HCT116 (cell line): ENCODE measurements around the gene THRA. TPM values are rescaled to one million over a fixed set of nuclear protein-coding genes. Genes with fewer than 3 reads are reported as not detected.

Source experiments
- ATAC-seq: fragments of 200-7000 bp; cut with Tn5 transposase; 2 replicates; pipeline ENCODE4 v1.9.1; 2020; ENCODE audit warnings: mild to moderate bottlenecking, moderate library complexity
- BruUV-seq: library from RNA; stranded (reverse); fragments of 400-500 nt; replicated peaks from 2 replicates; lab custom pipeline; 2021; lab: Mats Ljungman, UMichigan
- CTCF ChIA-PET: fragments of 300-600 bp; sonication (Branson Sonifier 250); formaldehyde crosslinking; loops from one replicate; lab custom pipeline; 2021; ENCODE audit warnings: antibody characterized with exemption; lab: Charles Lee
- POLR2A ChIA-PET: fragments of 300-600, 350-600 bp; sonication (Branson Sonifier 250); formaldehyde crosslinking; loops from one replicate; lab custom pipeline; 2021; ENCODE audit warnings: antibody characterized with exemption; lab: Charles Lee
- RAD21 ChIA-PET, 2 experiments: fragments of 300-600 bp; sonication (Branson Sonifier 250); formaldehyde crosslinking; loops; one replicate each; lab custom pipeline; 2023; ENCODE audit warnings: low total read pairs in 2 of 2; ENCODE audit not compliant: uncharacterized antibody in 2 of 2, unreplicated experiment in 2 of 2, low non-redundant PET in 1 of 2; lab: Charles Lee
- DNase-seq: peaks from one replicate; pipeline ENCODE4 v3.0.0-alpha.2; 2010; ENCODE audit warnings: low read depth, low spot score
- H2AFZ ChIP-seq: fragments of 200-600 bp; shearing (Covaris generic), sonication (generic); 2 replicates; pipeline ENCODE4 v1.6.1; 2017; ENCODE audit warnings: low read depth, mixed run types, mixed read lengths, antibody characterized with exemption, low read length; ENCODE audit not compliant: poor library complexity, severe bottlenecking
- H3K27ac ChIP-seq: 2 replicates; pipeline ENCODE4 v1.5.1; 2012; ENCODE audit warnings: low read depth, low read length
- H3K27me3 ChIP-seq: fragments of 200-600 bp; sonication (generic); 2 replicates; pipeline ENCODE4 v1.6.1; 2016; ENCODE audit warnings: mixed run types, low read length, mixed read lengths; ENCODE audit not compliant: insufficient read depth
- H3K36me3 ChIP-seq, 2 experiments: fragments of 200-500 bp in 1 of 2; fragments of 200-600 bp in 1 of 2; sonication (Bioruptor generic) in 1 of 2; sonication (generic) in 1 of 2; 2 replicates each; pipeline versions ENCODE4 v1.5.1 to v1.6.1; 2014 to 2016; ENCODE audit warnings: low read length in 2 of 2, inconsistent platforms in 1 of 2, mixed read lengths in 1 of 2, mixed run types in 1 of 2; ENCODE audit not compliant: insufficient read depth in 2 of 2, control insufficient read depth in 1 of 2
- H3K4me1 ChIP-seq, 2 experiments: fragments of 200-600 bp in 1 of 2; sonication (generic) in 1 of 2; 2 replicates each; pipeline versions ENCODE4 v1.5.1 to v1.6.1; 2012 to 2017; ENCODE audit warnings: low read length in 2 of 2, inconsistent platforms in 1 of 2, mild to moderate bottlenecking in 1 of 2, mixed read lengths in 1 of 2, mixed run types in 1 of 2, moderate library complexity in 1 of 2; ENCODE audit not compliant: insufficient read depth in 2 of 2, control insufficient read depth in 1 of 2
- H3K4me2 ChIP-seq: fragments of 200-600 bp; sonication (generic); 2 replicates; pipeline ENCODE4 v1.6.1; 2017; ENCODE audit warnings: mixed run types, low read length, mixed read lengths
- H3K4me3 ChIP-seq, 2 experiments: fragments of 200-600 bp in 1 of 2; sonication (generic) in 1 of 2; replicated peaks in 1 of 2; 2 replicates each; pipeline ENCODE4 v1.5.1; 2011 to 2016; ENCODE audit warnings: low read length in 2 of 2, control low read depth in 1 of 2, low read depth in 1 of 2, mild to moderate bottlenecking in 1 of 2, mixed read lengths in 1 of 2, mixed run types in 1 of 2
- H3K79me2 ChIP-seq: fragments of 200-600 bp; sonication (generic); 2 replicates; pipeline ENCODE4 v1.6.1; 2017; ENCODE audit warnings: mild to moderate bottlenecking, mixed run types, low read length, moderate library complexity, mixed read lengths; ENCODE audit not compliant: insufficient read depth
- H3K9ac ChIP-seq: fragments of 200-600 bp; sonication (generic); 2 replicates; pipeline ENCODE4 v1.6.1; 2016; ENCODE audit warnings: low read length, mixed read lengths
- H3K9me2 ChIP-seq: fragments of 200-600 bp; sonication (generic), shearing (Covaris generic); 2 replicates; pipeline ENCODE4 v1.6.1; 2017; ENCODE audit warnings: mixed run types, mild to moderate bottlenecking, moderate library complexity; ENCODE audit not compliant: insufficient read depth
- H3K9me3 ChIP-seq, 2 experiments: fragments of 200-500 bp in 1 of 2; fragments of 200-600 bp in 1 of 2; sonication (Bioruptor generic) in 1 of 2; sonication (generic) in 1 of 2; 2 replicates each; pipeline ENCODE4 v1.6.1; 2014 to 2017; ENCODE audit warnings: low read length in 2 of 2, mixed read lengths in 2 of 2, inconsistent platforms in 1 of 2, low read depth in 1 of 2, mild to moderate bottlenecking in 1 of 2, mixed run types in 1 of 2, moderate library complexity in 1 of 2; ENCODE audit not compliant: control insufficient read depth in 1 of 2, insufficient read depth in 1 of 2
- H4K20me1 ChIP-seq: fragments of 200-600 bp; sonication (generic), shearing (Covaris generic); 2 replicates; pipeline ENCODE4 v1.6.1; 2017; ENCODE audit warnings: mixed run types, mild to moderate bottlenecking, moderate library complexity; ENCODE audit not compliant: insufficient read depth
- CBX3 ChIP-seq: IDR thresholded peaks from 2 replicates; pipeline ENCODE4 v1.6.1; 2012; ENCODE audit warnings: low read depth
- CEBPB ChIP-seq: IDR thresholded peaks from 2 replicates; pipeline ENCODE4 v1.6.1; 2012; ENCODE audit warnings: low read depth
- ELF1 ChIP-seq: IDR thresholded peaks from 2 replicates; pipeline ENCODE4 v1.6.1; 2012; ENCODE audit warnings: low read depth, borderline replicate concordance
- EZH2 ChIP-seq: fragments of 200-600 bp; sonication (generic); IDR thresholded peaks from 2 replicates; pipeline ENCODE4 v1.6.1; 2017; ENCODE audit warnings: antibody characterized with exemption, mixed run types
- EZH2phosphoT487 ChIP-seq: fragments of 200-600 bp; IDR thresholded peaks from 2 replicates; pipeline ENCODE4 v1.6.1; 2018; ENCODE audit warnings: antibody characterized with exemption, borderline replicate concordance
- POLR2A ChIP-seq: IDR thresholded peaks from 2 replicates; pipeline ENCODE4 v1.7.0; 2011; ENCODE audit warnings: borderline replicate concordance; ENCODE audit not compliant: insufficient read depth, insufficient read length; ENCODE audit errors: extremely low read depth
- RAD21 ChIP-seq: IDR thresholded peaks from 2 replicates; pipeline ENCODE4 v1.6.1; 2012; ENCODE audit warnings: low read depth, mild to moderate bottlenecking
- REST ChIP-seq: IDR thresholded peaks from 2 replicates; pipeline ENCODE4 v1.6.1; 2012; ENCODE audit warnings: low read depth
- SIN3A ChIP-seq: IDR thresholded peaks from 2 replicates; pipeline ENCODE4 v1.6.1; 2012; ENCODE audit warnings: low read depth
- ZFX ChIP-seq: fragments of 450-650 bp; IDR thresholded peaks from 2 replicates; pipeline ENCODE4 v1.6.1; 2017
- ZNF274 ChIP-seq: fragments of 200-500 bp; sonication (Bioruptor generic); IDR thresholded peaks from 2 replicates; pipeline ENCODE4 v1.6.1; 2014; ENCODE audit warnings: mild to moderate bottlenecking, low read depth, low read length, inconsistent platforms
- intact Hi-C: fragments of 100-400 bp; cut with micrococcal nuclease; formaldehyde crosslinking; loops from 2 replicates; pipeline ENCODE4 v1.10.0; 2022
- total RNA-seq: library from RNA; stranded (reverse); gene quantifications from one replicate; pipeline ENCODE4 v1.2.1, GENCODE V29; 2021; ENCODE audit not compliant: unreplicated experiment
- TF ChIP-seq, protein P1 (sequence below), 3 experiments: fragments of 200-600 bp in 1 of 3; sonication (generic) in 1 of 3; IDR thresholded peaks in 2 of 3; conservative IDR thresholded peaks in 1 of 3; 2 replicates each; pipeline ENCODE4 v1.5.1; 2012 to 2017; ENCODE audit warnings: low read depth in 2 of 3, low read length in 2 of 3, antibody characterized with exemption in 1 of 3, borderline replicate concordance in 1 of 3, control low read depth in 1 of 3, mild to moderate bottlenecking in 1 of 3, mixed read lengths in 1 of 3, mixed run types in 1 of 3, moderate library complexity in 1 of 3; ENCODE audit not compliant: insufficient read depth in 1 of 3

Gene THRA
- total RNA-seq, 1 experiment from 2014 or later: 23.3 TPM

DNA sequence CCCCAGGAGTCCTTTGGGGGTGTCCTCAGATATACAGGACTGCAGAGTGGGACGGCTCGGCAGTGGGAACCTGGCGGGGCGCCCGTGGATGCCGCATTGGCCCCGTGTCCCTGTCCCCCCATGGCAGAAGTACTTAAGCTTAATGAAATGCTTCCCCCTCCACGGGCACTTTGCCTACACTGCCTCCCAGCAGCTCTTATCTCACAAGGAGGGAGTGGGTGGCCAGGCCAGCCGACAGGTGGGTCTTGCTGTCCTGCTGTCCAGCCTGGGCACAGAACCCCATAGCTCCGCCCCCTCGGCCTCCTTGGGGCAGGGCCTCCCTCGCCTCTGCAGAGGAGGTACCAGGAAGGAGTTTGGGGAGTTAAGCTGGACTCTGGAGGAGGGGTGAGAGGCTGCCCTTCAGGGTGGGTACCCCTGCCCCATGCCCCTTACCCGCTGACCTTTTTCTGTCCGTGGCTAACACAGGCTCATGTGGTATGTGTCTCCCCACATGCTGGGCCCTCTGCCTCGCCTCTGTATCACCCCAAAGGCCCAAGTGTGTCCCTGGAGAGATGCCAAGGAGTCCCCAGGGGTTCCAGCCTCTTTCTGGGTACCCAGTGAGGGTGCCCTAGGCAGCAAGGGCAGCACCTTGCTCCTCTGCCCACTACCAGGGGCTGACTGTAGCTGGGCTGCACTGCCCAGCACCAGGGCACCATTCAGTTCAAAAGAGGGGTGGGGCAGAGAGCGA, 8.7 kb downstream of the THRA start:
- ATAC-seq: peak; percentile 41
- peak overlapping the region; percentile 46 for H3K9ac ChIP-seq

More for the DNA sequence above, 8.7 kb downstream of the THRA start:
- Histone ChIP-seq H3K9me3 (no peaks in the 10 kb centered on the region), H3K36me3 (no peaks in the 10 kb centered on the region), H3K4me1 (peaks cover 75 to 76% of the 10 kb centered on the region in 2 experiments), H3K9me2 (no peaks in the 10 kb centered on the region), H3K79me2 (peaks cover 4% of the 10 kb centered on the region; the same call in 1 of the 2 replicates), H3K4me3 (peak overlapping the region in 1 of 2 experiments; percentile 30; a peak in 2 of 4 replicates), H3K27ac (peak overlapping the region; percentile 79), H3K27me3 (no peaks in the 10 kb centered on the region), H3K4me2 (peak overlapping the region; percentile 78), H2AFZ (no peak overlapping the region), H4K20me1 (no peaks in the 10 kb centered on the region)
- POLR2A ChIA-PET: interaction anchor here (1.5 to 1.6 kb wide), 2 partner anchors 8 to 29 kb away, joined by 3 to 5 read pairs; partner anchors contain the start of genes NR1D1 and THRA
- no TSS peak for BruUV-seq
- DNase-seq: no peak
- intact Hi-C loops: no loop called here
- CTCF ChIA-PET: interaction anchor here (0.6 kb wide), 1 partner anchor 108 kb away, joined by 4 read pairs; no protein-coding TSS in a partner anchor
- TF ChIP-seq ZFX: no peak
- no peak for TF ChIP-seq ZNF274
- no peak for TF ChIP-seq EZH2phosphoT487
- TF ChIP-seq SIN3A: no peak
- TF ChIP-seq, protein P1, sequence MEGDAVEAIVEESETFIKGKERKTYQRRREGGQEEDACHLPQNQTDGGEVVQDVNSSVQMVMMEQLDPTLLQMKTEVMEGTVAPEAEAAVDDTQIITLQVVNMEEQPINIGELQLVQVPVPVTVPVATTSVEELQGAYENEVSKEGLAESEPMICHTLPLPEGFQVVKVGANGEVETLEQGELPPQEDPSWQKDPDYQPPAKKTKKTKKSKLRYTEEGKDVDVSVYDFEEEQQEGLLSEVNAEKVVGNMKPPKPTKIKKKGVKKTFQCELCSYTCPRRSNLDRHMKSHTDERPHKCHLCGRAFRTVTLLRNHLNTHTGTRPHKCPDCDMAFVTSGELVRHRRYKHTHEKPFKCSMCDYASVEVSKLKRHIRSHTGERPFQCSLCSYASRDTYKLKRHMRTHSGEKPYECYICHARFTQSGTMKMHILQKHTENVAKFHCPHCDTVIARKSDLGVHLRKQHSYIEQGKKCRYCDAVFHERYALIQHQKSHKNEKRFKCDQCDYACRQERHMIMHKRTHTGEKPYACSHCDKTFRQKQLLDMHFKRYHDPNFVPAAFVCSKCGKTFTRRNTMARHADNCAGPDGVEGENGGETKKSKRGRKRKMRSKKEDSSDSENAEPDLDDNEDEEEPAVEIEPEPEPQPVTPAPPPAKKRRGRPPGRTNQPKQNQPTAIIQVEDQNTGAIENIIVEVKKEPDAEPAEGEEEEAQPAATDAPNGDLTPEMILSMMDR (IDR thresholded peaks at IDR 0.05 in 2 of 3, conservative IDR thresholded peaks at IDR 0.05 in 1 of 3; ENCODE audit: borderline replicate concordance in 1 of 3, insufficient read depth in 1 of 3, low read depth in 2 of 3, low read length in 2 of 3): no peak
- TF ChIP-seq CBX3: no peak
- TF ChIP-seq RAD21: no peak
- TF ChIP-seq POLR2A: no peak
- no peak for TF ChIP-seq EZH2
- no peak for TF ChIP-seq CEBPB
- no peak for TF ChIP-seq ELF1
- no peak for TF ChIP-seq REST
- RAD21 ChIA-PET: interaction anchor here in 1 of 2 experiments (0.6 kb wide), 1 partner anchor 35 kb away, joined by 3 read pairs; no protein-coding TSS in a partner anchor
